Gastrocnemius medialis (tissue), 4 donors: Measurements from ENCODE around the gene NCOA3. TPM values are rescaled to one million over a fixed set of nuclear protein-coding genes. Genes with fewer than 3 reads are reported as not detected.
A peak's percentile ranks its signal among the peaks of the same experiment; 100 is the strongest.

Experiments used
- ATAC-seq, 2 donors: fragments of 150-250 bp; one replicate each; pipeline ENCODE4 v1.9.1; 2016
- DNase-seq, 2 donors: peaks; one replicate each; pipeline ENCODE4 v3.0.0-alpha.2; 2019
- H3K27ac ChIP-seq, 4 donors: fragments of 200-600 bp; sonication (generic); 1 replicate in 1 of 4; 2 replicates in 3 of 4; pipeline ENCODE4 v1.5.1; 2016 to 2018; ENCODE audit warnings: mild to moderate bottlenecking in 2 of 4, moderate library complexity in 1 of 4
- H3K27me3 ChIP-seq, 3 donors: fragments of 200-600 bp; sonication (generic) in 2 of 3; 1 replicate in 1 of 3; 2 replicates in 2 of 3; pipeline versions ENCODE4 v1.5.1 to v1.6.0; 2016 to 2019; ENCODE audit warnings: mild to moderate bottlenecking in 1 of 3, moderate library complexity in 1 of 3
- H3K36me3 ChIP-seq, 2 donors: fragments of 200-600 bp; sonication (generic) in 1 of 2; one replicate each; pipeline ENCODE4 v1.5.1; 2017 to 2018
- H3K4me1 ChIP-seq, 2 donors: fragments of 200-600 bp; sonication (generic) in 1 of 2; one replicate each; pipeline ENCODE4 v1.5.1; 2016 to 2017; ENCODE audit warnings: mild to moderate bottlenecking in 2 of 2
- H3K4me3 ChIP-seq, 4 donors: fragments of 200-600 bp; sonication (generic) in 3 of 4; 1 replicate in 1 of 4; 2 replicates in 3 of 4; pipeline ENCODE4 v1.5.1; 2016 to 2019; ENCODE audit warnings: mild to moderate bottlenecking in 2 of 4
- H3K9me3 ChIP-seq, 3 donors: fragments of 200-600 bp; sonication (generic) in 2 of 3; 1 replicate in 1 of 3; 2 replicates in 2 of 3; pipeline ENCODE4 v1.5.1; 2016 to 2019
- POLR2A ChIP-seq, 2 donors: fragments of 450-650 bp; IDR thresholded peaks; one replicate each; pipeline ENCODE4 v1.6.1; 2017; ENCODE audit warnings: antibody characterized with exemption in 2 of 2, mild to moderate bottlenecking in 2 of 2, moderate library complexity in 2 of 2
- in situ Hi-C, 4 donors: fragments of 200-750 bp; cut with MboI; loops; one replicate each; pipeline versions ENCODE4 v1.15.0 to v1.8.0; 2017; ENCODE audit warnings: low sequenced_read_pairs in 4 of 4
- intact Hi-C: fragments of 100-400 bp; cut with DNase I; formaldehyde crosslinking; loops from one replicate; pipeline ENCODE4 v1.15.1; 2023; ENCODE audit warnings: low total_unique reads
- total RNA-seq, 4 donors: library from RNA; depleted of rRNA; stranded (reverse); fragments of >200 nt; gene quantifications; one replicate each; pipeline versions ENCODE4 v1.1.0 to v1.2.3, GENCODE V29; 2016
- TF ChIP-seq, protein P1 (sequence below), 5 experiments: fragments of 450-650 bp in 3 of 5; fragments of 200-600 bp in 2 of 5; sonication (generic) in 2 of 5; IDR thresholded peaks in 4 of 5; conservative IDR thresholded peaks in 1 of 5; 1 replicate in 4 of 5; 2 replicates in 1 of 5; pipeline ENCODE4 v1.5.1; 2016 to 2019; ENCODE audit warnings: antibody characterized with exemption in 5 of 5, mild to moderate bottlenecking in 3 of 5, moderate library complexity in 3 of 5

The NCOA3 gene
- 10 to 100 TPM; 52.5 to 86.1 (median 70.1) TPM for total RNA-seq

DNA sequence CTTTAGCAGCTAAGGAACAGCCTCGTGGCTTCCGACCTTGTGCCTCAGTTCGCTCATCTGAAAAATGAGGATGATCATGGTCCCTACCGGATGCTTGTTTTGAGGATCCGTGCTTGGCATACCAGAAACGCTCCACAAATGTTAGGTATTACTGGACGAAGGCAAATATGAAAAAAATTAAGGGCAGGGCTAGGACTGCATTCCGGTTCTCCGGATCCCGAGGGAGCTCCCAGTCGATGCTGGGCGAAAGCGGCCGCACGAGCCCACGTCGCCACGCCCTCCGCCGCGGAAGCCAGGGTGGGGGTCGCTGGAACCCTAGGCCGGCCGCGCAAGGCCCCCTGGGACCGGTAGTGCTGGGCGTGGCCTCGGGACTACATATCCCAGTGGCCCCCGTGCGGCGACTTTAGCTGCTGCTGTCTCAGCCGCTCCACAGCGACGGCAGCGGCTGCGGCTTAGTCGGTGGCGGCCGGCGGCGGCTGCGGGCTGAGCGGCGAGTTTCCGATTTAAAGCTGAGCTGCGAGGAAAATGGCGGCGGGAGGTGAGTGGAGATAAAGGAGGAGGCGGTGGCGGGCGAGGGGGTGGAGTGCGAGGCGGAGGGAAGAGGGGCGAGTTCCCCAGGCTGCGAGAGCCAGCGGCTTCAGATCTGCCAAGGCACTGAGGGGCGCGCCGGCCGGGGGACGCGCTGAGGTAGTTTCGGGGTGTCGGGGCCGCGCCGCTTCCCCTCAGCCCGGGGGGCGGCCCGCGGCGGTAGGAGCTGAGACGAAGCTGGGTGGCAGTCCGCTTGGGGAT, at the start of gene NCOA3:
Gene NCOA3, plus strand, starts transcription at position 406 of the 789 bp plus-strand sequence. CDS start 120,361 bp downstream, outside the sequence.
- ATAC-seq (peak; percentile 84 to 91), DNase-seq (peak; percentile 90)
- Histone ChIP-seq H3K27me3 (no peaks in the 10 kb centered on the region), H3K27ac (peak within 1 kb of the TSS; percentile 93 to 98 (median 98)), H3K9me3 (no peaks in the 10 kb centered on the region), H3K4me1 (peaks cover 28 to 37% of the 10 kb centered on the region in 2 donors), H3K36me3 (no peaks in the 10 kb centered on the region), H3K4me3 (peak within 1 kb of the TSS; percentile 88 to 100 (median 98))
- TF ChIP-seq, protein P1, sequence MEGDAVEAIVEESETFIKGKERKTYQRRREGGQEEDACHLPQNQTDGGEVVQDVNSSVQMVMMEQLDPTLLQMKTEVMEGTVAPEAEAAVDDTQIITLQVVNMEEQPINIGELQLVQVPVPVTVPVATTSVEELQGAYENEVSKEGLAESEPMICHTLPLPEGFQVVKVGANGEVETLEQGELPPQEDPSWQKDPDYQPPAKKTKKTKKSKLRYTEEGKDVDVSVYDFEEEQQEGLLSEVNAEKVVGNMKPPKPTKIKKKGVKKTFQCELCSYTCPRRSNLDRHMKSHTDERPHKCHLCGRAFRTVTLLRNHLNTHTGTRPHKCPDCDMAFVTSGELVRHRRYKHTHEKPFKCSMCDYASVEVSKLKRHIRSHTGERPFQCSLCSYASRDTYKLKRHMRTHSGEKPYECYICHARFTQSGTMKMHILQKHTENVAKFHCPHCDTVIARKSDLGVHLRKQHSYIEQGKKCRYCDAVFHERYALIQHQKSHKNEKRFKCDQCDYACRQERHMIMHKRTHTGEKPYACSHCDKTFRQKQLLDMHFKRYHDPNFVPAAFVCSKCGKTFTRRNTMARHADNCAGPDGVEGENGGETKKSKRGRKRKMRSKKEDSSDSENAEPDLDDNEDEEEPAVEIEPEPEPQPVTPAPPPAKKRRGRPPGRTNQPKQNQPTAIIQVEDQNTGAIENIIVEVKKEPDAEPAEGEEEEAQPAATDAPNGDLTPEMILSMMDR (IDR thresholded peaks at IDR 0.05 in 4 of 5, conservative IDR thresholded peaks at IDR 0.05 in 1 of 5): peak; percentile 71 to 87 (median 79)
- peak; percentile 96 to 98 for TF ChIP-seq POLR2A (IDR thresholded peaks at IDR 0.05)
- in situ Hi-C loops: loop anchor here in 3 of 4 donors (10.0 to 25.0 kb wide), 3 partner anchors 63 to 123 kb away; no protein-coding TSS in a partner anchor
- intact Hi-C loops: loop anchor here (2.0 to 5.0 kb wide), 5 partner anchors 37 to 229 kb away; no protein-coding TSS in a partner anchor

DNA sequence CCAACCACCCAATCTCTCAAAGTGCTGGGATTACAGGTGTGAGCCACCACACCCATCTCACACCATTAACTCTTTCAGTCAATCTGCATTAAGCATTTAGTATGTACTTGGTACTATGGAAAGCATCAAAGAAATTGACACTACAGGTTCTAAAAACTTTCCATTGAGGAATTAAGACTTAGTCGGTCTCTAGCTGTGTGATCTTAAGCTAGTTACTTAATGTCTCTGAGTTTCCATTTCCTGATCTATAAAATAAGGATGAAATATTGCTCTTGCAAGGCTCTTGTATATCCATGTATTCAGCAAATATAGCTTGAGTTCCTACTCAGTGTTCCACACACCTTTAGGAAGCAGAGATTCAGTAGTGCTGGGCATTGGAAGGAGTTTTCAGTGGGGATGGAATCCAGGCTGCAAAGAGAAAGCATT, 48.9 kb upstream of the NCOA3 start:
- Histone ChIP-seq H3K27ac (no peak overlapping the region), H3K9me3 (no peaks in the 10 kb centered on the region), H3K27me3 (no peaks in the 10 kb centered on the region), H3K4me3 (no peak overlapping the region), H3K36me3 (no peaks in the 10 kb centered on the region), H3K4me1 (no peaks in the 10 kb centered on the region)
- in situ Hi-C loops (no loop called here), intact Hi-C loops (no loop called here)
- DNase-seq: no peak
- TF ChIP-seq POLR2A (IDR thresholded peaks at IDR 0.05): no peak
- TF ChIP-seq, protein P1 (IDR thresholded peaks at IDR 0.05 in 4 of 5, conservative IDR thresholded peaks at IDR 0.05 in 1 of 5): no peak
- ATAC-seq: no peak

DNA sequence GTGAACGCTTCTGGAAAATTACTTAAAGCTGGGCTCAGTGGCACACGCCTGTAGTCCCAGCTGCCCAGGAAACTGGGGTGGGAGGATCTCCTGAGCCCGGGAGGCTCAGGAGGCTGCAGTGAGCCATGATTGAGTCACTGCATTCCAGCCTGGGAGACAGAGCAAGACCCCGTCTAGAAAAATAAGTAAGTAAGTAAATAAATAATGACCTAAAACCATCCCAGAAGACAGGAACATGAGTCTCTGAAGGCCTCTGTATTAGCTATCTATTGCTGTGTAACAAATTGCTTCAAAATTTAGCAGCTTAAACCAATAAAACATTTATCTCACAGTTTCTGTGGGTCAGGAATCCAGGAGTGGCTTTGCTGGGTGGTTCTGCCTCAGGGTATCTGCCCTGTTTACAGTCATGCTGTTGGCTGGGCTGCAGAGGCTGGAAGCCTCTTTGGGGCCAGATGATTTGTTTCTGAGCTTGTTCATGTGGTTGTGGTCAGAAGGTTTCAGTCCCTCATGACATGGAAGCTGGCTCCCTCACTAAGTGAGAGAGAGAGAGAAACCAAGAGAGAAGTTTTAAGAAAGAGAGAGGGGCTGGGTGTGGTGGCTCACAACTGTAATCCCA, 48.4 kb upstream of the NCOA3 start:
- H3K4me1 ChIP-seq: no peaks in the 10 kb centered on the region
- DNase-seq (no peak), ATAC-seq (no peak)
- in situ Hi-C loops: no loop called here
- TF ChIP-seq POLR2A (IDR thresholded peaks at IDR 0.05): no peak
- TF ChIP-seq, protein P1 (IDR thresholded peaks at IDR 0.05 in 4 of 5, conservative IDR thresholded peaks at IDR 0.05 in 1 of 5): no peak
- no peaks in the 10 kb centered on the region for H3K27me3 ChIP-seq
- H3K4me3 ChIP-seq: no peak overlapping the region
- no peaks in the 10 kb centered on the region for H3K36me3 ChIP-seq
- intact Hi-C loops: no loop called here
- no peak overlapping the region for H3K27ac ChIP-seq
- H3K9me3 ChIP-seq: no peaks in the 10 kb centered on the region

DNA sequence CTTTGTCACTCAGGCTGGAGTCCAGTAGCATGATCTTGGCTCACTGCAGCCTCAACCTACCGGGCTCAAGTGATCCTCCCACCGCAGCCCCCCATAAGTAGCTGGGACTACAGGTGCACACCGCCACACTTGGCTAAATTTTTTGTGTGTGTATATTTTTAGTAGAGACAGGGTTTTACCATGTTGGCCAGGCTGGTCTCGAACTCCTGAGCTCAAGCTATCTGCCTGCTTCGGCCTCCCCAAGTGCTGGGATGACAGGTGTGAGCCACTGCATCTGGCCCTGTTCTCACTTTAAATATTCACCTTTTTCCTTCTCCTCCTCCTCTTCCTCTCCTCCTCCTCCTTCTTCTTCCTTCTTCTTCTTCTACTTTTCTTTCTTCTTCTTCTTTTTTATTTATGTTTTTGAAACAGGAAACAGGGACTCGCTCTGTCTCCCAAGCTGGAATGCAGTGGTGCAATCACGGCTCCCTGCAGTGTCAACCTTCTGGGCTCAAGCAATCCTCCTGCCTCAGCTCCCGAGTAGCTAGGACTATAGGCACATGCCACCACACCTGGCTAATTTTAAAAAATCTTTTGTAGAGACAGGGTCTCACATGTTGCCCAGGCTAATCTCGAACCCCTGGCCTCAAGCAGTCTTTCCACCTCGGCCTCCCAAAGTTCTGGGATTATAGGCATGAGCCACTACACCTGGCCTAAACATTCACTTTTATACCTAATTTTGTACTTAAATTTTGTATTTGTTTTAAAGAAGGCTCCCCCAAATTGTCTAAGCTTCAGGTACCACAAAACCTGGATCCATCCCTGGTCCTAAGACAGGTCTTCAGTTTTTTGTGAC, 47.2 kb upstream of the NCOA3 start:
- DNase-seq (no peak), ATAC-seq (no peak)
- Histone ChIP-seq H3K9me3 (no peaks in the 10 kb centered on the region), H3K27me3 (no peaks in the 10 kb centered on the region), H3K4me3 (no peak overlapping the region), H3K36me3 (no peaks in the 10 kb centered on the region), H3K27ac (no peak overlapping the region), H3K4me1 (no peaks in the 10 kb centered on the region)
- in situ Hi-C loops: no loop called here
- TF ChIP-seq, protein P1 (IDR thresholded peaks at IDR 0.05 in 4 of 5, conservative IDR thresholded peaks at IDR 0.05 in 1 of 5): no peak
- TF ChIP-seq POLR2A (IDR thresholded peaks at IDR 0.05): no peak
- intact Hi-C loops: no loop called here
